ENCODE data around the gene TSPAN16.
"Not testable (repeated sequence)": the region's sequence is repeated elsewhere in the genome, so short reads cannot be mapped to it uniquely, and the experiment has no call there.

Gene TSPAN16

GRCh38 chr19:11331502-11331901 lies 35.5 kb downstream of the TSPAN16 start:
- no peak for TF ChIP-seq CTCF (IDR thresholded peaks at IDR 0.05; ENCODE audit: low read depth, low read length, missing control alignments)
- no peak for DNase-seq (ENCODE audit: low read depth)
- in situ Hi-C loops (cut with HindIII; ENCODE audit: low sequenced_read_pairs) = no loop called here
- H3K4me3 ChIP-seq (ENCODE audit: low read depth, low read length) = no peak overlapping the region

DNA sequence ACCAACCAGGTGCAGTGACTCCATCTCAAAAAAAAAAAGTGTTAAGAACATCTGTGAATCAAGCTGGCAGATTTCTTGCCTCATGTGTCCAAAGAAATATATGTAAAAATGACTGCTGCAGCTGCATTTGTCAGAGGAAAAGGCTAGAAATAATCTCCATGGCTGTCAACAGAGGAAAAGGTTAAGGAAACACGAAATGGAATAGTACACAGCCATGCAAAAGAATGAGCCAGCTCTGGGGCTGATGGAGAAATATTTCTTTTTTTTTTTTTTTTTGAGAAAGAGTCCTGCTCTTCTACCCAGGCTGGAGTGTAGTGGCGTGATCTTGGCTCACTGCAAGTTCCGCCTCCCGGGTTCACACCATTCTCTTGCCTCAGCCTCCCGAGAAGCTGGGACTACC lies 36.9 kb downstream of the TSPAN16 start:
- DNase-seq (ENCODE audit: low read depth) = no peak
- in situ Hi-C loops (cut with HindIII; ENCODE audit: low sequenced_read_pairs) = no loop called here
- no peak overlapping the region for H3K4me3 ChIP-seq (ENCODE audit: low read depth, low read length)
- no peak for TF ChIP-seq CTCF (IDR thresholded peaks at IDR 0.05; ENCODE audit: low read depth, low read length, missing control alignments)

DNA sequence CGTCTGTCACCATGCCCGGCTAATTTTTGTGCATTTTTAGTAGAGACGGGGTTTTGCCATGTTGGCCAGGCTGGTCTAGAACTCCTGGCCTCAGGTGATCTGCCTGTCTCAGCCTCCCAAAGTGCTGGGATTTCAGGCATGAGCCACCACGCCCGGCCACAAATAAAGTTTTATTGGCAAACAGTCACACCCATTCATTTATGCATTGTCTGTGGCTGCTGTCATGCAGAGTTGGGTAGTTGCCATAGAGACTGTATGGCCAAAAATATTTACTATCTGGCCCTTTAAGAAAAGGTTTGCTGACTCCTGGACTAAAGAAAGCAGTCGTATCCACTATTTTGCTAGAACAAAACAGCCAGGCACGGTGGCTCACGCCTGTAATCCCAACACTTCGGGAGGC lies 37.9 kb downstream of the TSPAN16 start:
- H3K4me3 ChIP-seq (ENCODE audit: low read depth, low read length); in situ Hi-C loops (cut with HindIII; ENCODE audit: low sequenced_read_pairs); DNase-seq (ENCODE audit: low read depth): not testable (repeated sequence)

DNA sequence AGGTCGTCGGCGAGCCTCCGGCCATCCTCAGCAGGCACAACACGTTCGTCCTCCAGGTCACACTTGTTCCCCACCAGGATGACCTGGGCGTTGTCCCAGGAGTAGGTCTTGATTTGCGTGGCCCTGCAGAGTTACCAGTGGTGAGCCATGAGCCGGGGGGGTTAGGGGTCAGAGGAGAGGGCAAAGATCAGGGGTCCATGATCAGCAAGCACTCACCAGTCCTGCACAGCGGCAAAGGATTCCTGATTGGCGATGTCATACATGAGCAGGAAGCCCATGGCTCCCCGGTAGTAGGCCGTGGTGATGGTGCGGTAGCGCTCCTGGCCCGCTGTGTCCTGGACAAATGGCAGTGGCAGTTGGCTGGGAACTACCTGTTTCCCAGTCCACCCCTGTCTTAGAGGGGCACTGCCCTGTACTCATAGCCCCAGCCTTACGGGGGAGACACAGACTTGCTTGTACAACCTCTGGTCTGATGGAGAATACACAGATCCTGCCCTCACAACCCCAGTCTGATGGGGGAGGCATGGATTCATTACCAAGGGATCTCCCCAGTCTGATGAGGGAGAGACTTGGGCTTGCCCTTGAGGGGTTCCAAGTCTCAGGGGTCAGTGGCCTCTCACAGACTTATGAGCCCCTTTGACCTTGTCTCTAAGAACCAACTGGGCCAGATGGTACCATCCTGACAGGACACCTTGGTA lies 39.6 kb downstream of the TSPAN16 start:
- no peak for DNase-seq (ENCODE audit: low read depth)
- H3K4me3 ChIP-seq (ENCODE audit: low read depth, low read length) = no peak overlapping the region
- in situ Hi-C loops (cut with HindIII; ENCODE audit: low sequenced_read_pairs) = no loop called here
- no peak for TF ChIP-seq CTCF (IDR thresholded peaks at IDR 0.05; ENCODE audit: low read depth, low read length, missing control alignments)

GRCh38 chr19:11337080-11337479 lies 41.1 kb downstream of the TSPAN16 start:
- TF ChIP-seq CTCF (IDR thresholded peaks at IDR 0.05; ENCODE audit: low read depth, low read length, missing control alignments) = no peak
- H3K4me3 ChIP-seq (ENCODE audit: low read depth, low read length) = no peak overlapping the region
- DNase-seq (ENCODE audit: low read depth) = no peak
- in situ Hi-C loops (cut with HindIII; ENCODE audit: low sequenced_read_pairs) = no loop called here

DNA sequence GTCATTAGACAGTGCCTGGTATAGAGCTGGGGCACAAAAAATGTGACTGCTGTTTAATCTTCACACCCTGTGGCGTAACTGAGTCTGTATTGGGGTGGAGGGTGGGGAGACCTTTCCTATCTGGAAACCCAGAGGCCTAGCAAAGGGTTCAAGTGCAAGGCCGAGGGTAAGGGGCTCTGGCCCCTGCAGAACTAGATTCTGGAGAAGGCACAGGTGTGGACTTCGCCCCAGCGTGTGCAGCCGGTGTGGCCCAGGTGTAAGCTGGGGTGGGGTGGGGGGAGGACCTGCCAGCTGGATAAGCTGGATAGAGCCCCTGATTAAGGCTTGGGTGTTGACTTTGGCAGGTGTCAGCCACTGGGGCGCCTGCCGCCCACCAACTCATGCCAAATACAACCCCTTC lies 42.2 kb downstream of the TSPAN16 start:
- H3K4me3 ChIP-seq (ENCODE audit: low read depth, low read length) = no peak overlapping the region
- DNase-seq (ENCODE audit: low read depth) = no peak
- TF ChIP-seq CTCF (IDR thresholded peaks at IDR 0.05; ENCODE audit: low read depth, low read length, missing control alignments) = no peak
- in situ Hi-C loops (cut with HindIII; ENCODE audit: low sequenced_read_pairs) = no loop called here

- H3K4me3 ChIP-seq (ENCODE audit: low read depth, low read length) = peak overlapping the region; percentile 43
- TF ChIP-seq CTCF (IDR thresholded peaks at IDR 0.05; ENCODE audit: low read depth, low read length, missing control alignments) = no peak
- DNase-seq (ENCODE audit: low read depth) = no peak
- in situ Hi-C loops (cut with HindIII; ENCODE audit: low sequenced_read_pairs) = no loop called here
These were observed 42.8 kb downstream of the TSPAN16 start for GRCh38 chr19:11338569-11339253.

Data from astrocyte of the cerebellum (primary cell).